ENCODE measurements around the gene B4GALNT3.

The B4GALNT3 gene

DNA sequence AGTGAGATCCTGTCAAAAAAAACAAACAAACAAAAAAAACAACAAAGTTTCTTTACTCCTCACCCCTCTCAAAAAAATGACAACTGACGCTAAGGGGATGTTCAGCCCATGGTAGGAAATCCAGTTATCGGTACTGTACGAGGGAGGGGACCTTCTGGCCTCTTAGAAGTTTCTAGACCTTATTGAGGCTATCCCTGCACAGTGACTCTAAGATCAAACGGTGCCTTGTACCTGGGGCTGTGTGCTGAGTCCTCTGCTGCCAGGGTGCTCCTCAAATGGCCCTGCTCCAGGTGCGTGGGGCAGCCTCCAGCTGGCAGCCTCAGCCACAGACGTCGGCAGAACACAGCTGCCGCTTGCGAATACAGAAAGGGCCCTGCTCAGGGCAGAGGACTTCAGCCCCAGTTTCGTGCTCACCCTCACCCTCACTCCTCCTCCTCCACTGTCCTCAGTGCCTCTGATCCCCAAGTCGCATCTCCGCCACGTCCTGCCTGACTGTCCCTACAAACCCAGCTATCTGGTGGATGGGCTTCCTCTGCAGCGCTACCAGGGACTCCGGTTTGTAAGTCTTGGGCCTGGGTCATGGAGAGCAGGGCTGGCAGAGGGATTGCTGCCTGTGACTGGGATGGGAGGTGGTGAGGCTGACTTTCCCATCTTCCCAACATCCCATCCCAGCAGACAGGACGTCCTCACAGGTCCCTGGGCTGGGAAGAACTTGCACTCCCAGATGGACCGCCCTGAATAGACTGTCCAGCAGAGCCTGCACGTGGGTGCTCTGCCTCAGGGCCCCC is 90.9 kb downstream of the B4GALNT3 start:
- TF ChIP-seq, protein P1, sequence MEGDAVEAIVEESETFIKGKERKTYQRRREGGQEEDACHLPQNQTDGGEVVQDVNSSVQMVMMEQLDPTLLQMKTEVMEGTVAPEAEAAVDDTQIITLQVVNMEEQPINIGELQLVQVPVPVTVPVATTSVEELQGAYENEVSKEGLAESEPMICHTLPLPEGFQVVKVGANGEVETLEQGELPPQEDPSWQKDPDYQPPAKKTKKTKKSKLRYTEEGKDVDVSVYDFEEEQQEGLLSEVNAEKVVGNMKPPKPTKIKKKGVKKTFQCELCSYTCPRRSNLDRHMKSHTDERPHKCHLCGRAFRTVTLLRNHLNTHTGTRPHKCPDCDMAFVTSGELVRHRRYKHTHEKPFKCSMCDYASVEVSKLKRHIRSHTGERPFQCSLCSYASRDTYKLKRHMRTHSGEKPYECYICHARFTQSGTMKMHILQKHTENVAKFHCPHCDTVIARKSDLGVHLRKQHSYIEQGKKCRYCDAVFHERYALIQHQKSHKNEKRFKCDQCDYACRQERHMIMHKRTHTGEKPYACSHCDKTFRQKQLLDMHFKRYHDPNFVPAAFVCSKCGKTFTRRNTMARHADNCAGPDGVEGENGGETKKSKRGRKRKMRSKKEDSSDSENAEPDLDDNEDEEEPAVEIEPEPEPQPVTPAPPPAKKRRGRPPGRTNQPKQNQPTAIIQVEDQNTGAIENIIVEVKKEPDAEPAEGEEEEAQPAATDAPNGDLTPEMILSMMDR (IDR thresholded peaks at IDR 0.05; ENCODE audit: control insufficient read depth, insufficient read depth, low read depth, low read length, missing control alignments) = no peak
- no peak for DNase-seq (ENCODE audit: low read depth)
- no peak overlapping the region for H3K4me3 ChIP-seq (ENCODE audit: control insufficient read depth, low read depth, low read length)

DNA sequence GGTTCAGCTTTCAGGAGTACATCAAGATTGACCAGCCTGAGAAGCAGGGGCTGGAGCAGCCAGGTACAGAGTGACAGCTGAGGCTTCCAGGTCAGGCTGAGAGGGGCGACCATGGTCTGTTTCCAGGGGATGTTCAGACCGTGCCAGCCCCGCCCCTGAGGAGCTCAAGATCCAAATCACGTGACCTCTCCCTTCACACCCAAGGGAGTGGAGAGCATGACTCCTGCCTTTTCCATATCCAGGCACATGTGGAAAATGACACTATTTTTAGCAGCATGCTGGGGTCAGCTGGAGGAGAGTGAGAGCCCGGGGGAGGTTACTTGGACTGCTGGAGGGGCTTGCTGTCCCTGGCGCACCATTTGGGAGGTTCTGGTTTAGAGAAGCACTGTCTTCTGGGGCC is 92.7 kb downstream of the B4GALNT3 start:
- no peak for DNase-seq (ENCODE audit: low read depth)
- no peak overlapping the region for H3K4me3 ChIP-seq (ENCODE audit: control insufficient read depth, low read depth, low read length)
- TF ChIP-seq, protein P1 (IDR thresholded peaks at IDR 0.05; ENCODE audit: control insufficient read depth, insufficient read depth, low read depth, low read length, missing control alignments) = no peak

DNA sequence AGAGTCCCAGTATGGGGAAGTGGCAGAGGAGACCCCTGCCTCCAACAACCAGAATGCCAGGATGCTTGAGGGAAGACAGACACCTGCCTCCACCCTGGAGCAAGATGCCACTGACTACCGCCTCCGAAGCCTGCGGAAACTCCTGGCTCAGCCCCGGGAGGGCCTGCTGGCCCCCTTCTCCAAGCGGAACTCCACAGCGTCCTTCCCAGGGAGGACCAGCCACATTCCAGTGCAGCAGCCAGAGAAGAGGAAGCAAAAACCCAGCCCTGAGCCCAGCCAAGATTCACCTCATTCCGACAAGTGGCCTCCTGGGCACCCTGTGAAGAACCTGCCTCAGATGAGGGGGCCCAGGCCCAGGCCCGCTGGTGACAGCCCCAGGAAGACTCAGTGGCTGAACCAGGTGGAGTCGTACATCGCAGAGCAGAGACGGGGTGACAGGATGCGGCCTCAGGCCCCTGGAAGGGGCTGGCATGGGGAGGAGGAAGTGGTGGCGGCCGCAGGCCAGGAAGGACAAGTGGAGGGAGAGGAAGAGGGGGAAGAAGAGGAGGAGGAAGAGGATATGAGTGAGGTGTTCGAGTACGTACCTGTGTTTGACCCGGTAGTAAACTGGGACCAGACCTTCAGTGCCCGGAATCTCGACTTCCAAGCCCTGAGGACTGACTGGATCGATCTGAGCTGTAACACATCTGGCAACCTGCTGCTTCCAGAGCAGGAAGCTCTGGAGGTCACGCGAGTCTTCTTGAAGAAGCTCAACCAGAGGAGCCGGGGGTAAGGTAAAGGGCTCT is 93.7 kb downstream of the B4GALNT3 start:
- H3K4me3 ChIP-seq (ENCODE audit: control insufficient read depth, low read depth, low read length) = no peak overlapping the region
- DNase-seq (ENCODE audit: low read depth) = no peak
- TF ChIP-seq, protein P1 (IDR thresholded peaks at IDR 0.05; ENCODE audit: control insufficient read depth, insufficient read depth, low read depth, low read length, missing control alignments) = no peak

DNA sequence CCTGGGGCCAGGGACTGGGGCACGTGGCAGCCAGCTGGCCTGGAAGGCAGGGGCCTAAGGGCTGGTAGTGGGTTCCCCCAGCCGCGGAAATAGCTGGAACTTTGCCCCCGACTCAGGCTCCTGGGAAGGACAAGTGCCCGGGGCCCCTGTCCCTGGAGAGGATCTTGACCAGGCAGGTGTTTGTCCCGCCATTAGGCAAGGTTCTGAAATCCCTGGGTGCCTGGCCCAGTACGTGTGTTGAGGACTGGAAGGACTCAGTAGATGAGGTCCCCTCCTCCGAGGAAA is 94.2 kb downstream of the B4GALNT3 start:
- DNase-seq (ENCODE audit: low read depth) = no peak
- H3K4me3 ChIP-seq (ENCODE audit: control insufficient read depth, low read depth, low read length) = no peak overlapping the region
- TF ChIP-seq, protein P1 (IDR thresholded peaks at IDR 0.05; ENCODE audit: control insufficient read depth, insufficient read depth, low read depth, low read length, missing control alignments) = no peak

DNA sequence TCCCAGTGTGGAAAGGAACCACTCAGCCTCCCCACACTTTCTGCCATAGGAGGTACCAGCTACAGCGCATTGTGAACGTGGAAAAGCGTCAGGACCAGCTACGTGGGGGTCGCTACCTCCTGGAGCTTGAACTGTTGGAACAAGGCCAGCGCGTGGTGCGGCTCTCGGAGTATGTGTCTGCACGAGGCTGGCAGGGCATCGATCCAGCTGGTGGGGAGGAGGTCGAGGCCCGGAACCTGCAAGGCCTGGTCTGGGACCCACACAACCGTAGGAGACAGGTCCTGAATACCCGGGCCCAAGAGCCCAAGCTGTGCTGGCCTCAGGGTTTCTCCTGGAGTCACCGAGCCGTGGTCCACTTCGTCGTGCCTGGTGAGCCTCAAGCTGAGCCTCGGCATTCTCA is 96.8 kb downstream of the B4GALNT3 start:
- H3K4me3 ChIP-seq (ENCODE audit: control insufficient read depth, low read depth, low read length) = no peak overlapping the region
- DNase-seq (ENCODE audit: low read depth) = no peak
- TF ChIP-seq, protein P1 (IDR thresholded peaks at IDR 0.05; ENCODE audit: control insufficient read depth, insufficient read depth, low read depth, low read length, missing control alignments) = no peak

DNA sequence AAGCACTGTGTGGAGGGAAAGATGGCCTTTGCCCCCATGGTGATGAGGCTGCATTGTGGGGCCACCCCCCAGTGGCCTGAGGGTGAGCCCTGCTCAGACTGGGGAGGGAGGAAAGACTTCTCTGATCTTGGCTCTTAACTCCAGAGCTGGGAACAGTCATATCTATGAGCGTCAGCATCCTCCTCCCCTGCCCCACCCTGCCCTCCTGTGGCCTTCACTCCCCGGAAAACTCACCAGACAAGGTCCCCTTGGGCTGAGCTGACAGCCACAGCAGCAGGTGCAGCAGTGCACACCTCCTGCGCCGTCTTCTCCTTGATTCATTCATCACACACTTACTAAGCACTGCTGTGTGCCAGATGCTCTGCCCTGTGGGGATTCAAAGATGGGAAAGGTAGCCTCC is 98.8 kb downstream of the B4GALNT3 start:
- H3K4me3 ChIP-seq (ENCODE audit: control insufficient read depth, low read depth, low read length) = no peak overlapping the region
- DNase-seq (ENCODE audit: low read depth) = no peak
- TF ChIP-seq, protein P1 (IDR thresholded peaks at IDR 0.05; ENCODE audit: control insufficient read depth, insufficient read depth, low read depth, low read length, missing control alignments) = no peak
